Measurements from ENCODE around the gene ATPAF1.

The ATPAF1 gene

DNA sequence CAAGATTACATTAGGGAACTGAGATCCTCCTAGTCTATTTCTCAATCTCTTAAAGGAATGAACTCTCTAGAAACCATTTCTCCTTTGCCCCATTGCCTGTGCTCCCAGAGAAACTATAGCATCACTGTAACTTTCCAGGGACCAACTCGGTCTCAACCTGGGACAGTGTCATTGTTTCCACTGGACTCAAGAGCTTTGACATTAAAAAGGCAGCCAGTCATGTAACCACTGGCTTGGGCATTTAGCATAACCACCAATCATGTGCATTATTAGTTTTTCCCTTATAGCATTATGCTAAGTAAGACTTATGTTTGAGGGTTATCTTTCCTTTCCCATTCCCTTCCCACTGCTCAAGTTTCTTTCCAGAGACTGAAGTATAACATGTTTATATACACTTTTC, 21.7 kb upstream of the ATPAF1 start:
- TF ChIP-seq ZNF274 (IDR thresholded peaks at IDR 0.05; ENCODE audit: low read depth, low read length): no peak
- H3K4me3 ChIP-seq (ENCODE audit: low read length): no peak overlapping the region

DNA sequence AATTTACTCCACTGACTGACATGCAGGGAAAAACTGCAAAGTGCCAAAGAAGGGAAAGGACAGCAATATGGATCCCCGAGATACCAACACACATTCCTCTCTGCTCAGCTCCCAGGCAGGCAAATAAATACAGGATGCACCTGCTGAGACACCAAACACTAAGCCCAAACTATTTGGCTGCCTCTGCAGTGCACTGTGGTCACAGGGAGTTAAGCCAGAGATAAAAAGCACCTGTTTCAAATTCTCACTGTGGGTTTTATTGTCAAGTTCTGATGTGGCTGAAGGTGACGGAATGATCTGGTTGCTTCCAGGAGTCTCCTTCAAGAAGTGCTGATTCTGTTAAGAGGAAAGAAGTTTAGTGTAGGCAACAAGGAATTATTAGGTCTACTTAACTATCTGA, 21.2 kb upstream of the ATPAF1 start:
- TF ChIP-seq ZNF274 (IDR thresholded peaks at IDR 0.05; ENCODE audit: low read depth, low read length): no peak
- no peak overlapping the region for H3K4me3 ChIP-seq (ENCODE audit: low read length)

DNA sequence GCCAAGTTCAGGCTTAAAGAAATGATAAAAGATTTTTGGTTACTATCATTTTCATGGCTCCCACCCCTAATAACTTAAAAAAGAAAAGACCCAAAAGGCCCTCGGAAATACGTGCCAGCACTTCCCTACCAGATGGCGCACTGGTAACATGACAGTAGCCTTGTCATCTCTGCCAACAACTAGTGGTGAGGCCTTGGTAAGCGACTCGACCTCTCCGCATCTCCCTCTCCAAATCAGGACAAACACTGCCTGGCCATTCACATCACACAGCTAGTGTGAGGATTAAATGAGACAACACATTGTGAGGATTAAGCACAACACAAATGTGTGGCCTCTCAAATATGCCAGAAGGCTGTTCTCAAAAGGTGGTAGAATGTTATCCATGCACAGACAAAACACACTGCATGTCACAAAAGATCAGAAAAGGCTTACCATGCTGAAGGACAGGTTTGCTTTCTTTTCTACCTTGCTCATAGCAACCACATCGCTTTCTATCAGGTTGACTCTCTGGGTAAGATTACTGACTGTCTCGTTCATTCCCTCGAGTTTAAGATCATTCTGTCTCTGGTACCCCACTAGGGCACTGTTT, 19.9 kb upstream of the ATPAF1 start:
- TF ChIP-seq ZNF274 (IDR thresholded peaks at IDR 0.05; ENCODE audit: low read depth, low read length): no peak
- H3K4me3 ChIP-seq (ENCODE audit: low read length): no peak overlapping the region

DNA sequence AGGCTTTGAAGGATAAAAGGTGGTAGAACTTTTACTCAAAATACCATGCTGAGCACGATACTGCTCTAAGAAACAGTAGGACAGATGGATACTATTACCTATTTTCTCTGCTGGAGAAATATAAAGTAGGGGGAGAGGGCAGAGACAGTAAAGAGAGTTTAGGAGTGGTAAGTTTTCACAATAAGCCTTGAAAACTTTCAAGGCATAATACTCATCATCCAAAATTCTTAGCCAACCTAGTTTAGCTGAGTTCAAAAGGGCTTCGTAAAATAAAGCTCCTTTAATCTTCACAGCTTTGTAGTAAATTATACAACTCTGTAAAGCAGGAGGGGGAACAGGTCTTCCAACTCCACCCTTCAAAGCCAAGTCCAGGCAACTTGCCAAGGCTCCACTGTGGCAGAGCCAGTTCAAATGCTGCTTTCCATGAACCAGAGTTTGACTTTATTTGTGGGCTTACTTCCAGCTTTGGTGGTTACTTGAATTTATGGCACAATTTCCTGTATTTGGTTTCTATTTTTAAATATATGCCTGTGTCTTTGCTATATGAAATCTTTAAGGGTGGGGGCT, 19.0 kb upstream of the ATPAF1 start:
- no peak overlapping the region for H3K4me3 ChIP-seq (ENCODE audit: low read length)
- TF ChIP-seq ZNF274 (IDR thresholded peaks at IDR 0.05; ENCODE audit: low read depth, low read length): no peak

DNA sequence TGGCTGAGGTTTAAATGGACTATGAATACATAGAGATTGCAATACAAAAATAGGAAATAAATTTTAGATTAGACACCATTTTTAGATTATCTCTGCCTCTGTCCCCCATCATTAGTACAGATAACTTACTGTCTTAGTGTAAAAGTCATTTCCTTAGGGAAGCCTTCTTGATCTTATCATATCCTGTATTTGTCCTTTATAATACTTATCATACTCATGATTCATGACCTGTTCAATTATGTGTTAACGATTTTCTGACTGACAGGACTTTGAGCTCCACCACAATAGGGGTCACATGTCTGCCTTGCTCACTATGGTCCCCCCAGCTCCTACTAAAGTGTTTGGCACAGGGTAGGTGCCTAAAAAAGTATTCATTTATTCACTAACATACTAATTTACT, 18.1 kb upstream of the ATPAF1 start:
- TF ChIP-seq ZNF274 (IDR thresholded peaks at IDR 0.05; ENCODE audit: low read depth, low read length): no peak
- no peak overlapping the region for H3K4me3 ChIP-seq (ENCODE audit: low read length)

DNA sequence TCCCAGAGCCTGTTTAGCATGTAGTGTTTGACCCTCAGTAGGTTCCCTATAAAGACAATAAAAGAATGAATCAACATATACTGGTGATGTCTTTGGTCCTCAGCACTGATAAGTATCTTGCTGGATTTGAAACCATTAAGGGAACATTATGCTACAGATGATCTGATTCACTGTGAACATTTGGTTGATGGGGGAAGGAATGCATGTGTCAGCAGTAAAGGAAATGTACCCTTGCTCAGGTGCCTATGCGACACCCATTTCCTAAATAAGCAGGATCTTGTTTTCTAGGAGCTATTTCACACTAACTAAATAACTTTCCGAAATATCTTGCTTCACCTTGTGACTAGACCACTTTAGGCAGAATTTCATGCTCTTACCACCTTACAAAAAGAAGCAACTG, 16.5 kb upstream of the ATPAF1 start:
- no peak overlapping the region for H3K4me3 ChIP-seq (ENCODE audit: low read length)
- TF ChIP-seq ZNF274 (IDR thresholded peaks at IDR 0.05; ENCODE audit: low read depth, low read length): no peak

DNA sequence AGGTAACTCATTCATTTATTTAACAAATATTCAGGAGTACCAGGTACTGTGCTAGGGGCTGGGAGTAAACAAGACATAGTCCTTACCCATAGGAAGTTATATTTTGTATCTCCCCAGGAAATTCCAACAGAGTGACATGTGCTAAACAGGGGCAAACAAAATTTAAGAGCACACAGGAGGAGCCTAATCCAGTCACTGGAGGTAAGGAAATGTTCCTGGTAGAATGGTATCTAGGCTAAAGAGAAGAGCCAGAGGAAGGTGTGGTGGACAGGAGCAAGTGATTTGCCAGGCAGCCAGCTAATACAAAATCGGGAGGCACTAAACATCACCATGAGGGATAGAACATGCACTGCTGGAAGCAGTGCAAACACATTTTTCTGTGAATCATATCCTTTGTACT, 13.9 kb upstream of the ATPAF1 start:
- no peak for TF ChIP-seq ZNF274 (IDR thresholded peaks at IDR 0.05; ENCODE audit: low read depth, low read length)
- no peak overlapping the region for H3K4me3 ChIP-seq (ENCODE audit: low read length)

DNA sequence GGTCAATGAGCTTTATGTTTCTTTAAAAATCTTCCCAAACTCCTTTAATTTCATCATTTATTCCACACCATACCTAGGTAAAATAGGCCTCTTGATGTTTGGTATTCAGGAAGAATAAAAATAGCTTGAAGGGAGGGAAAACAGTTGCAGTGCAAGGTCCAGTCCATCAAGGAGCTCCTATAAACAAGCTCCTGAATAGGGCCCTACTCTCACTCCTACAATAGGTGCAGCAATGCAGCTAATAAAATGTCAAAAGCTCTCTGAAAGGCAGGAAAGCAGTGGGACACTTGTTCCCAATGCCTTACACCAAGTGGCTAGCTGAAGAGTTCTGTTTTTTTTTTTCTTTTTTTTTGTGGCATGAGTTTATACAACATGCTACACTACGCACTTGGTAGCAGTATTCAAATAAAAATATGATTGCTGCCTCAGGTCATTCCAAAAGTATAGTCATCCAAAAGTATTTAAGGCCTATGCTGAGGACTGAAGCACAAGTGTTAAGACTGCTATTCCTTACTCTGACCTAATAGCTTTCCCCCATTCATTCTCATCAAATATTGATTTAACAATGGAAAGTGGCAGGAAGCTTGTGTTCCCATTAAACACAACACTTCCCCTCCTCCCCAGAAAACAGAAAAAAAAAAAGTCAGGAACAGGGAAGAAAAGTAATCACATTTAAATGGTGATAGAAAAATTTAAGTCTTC, 13.3 kb upstream of the ATPAF1 start:
- H3K4me3 ChIP-seq (ENCODE audit: low read length): no peak overlapping the region
- no peak for TF ChIP-seq ZNF274 (IDR thresholded peaks at IDR 0.05; ENCODE audit: low read depth, low read length)

DNA sequence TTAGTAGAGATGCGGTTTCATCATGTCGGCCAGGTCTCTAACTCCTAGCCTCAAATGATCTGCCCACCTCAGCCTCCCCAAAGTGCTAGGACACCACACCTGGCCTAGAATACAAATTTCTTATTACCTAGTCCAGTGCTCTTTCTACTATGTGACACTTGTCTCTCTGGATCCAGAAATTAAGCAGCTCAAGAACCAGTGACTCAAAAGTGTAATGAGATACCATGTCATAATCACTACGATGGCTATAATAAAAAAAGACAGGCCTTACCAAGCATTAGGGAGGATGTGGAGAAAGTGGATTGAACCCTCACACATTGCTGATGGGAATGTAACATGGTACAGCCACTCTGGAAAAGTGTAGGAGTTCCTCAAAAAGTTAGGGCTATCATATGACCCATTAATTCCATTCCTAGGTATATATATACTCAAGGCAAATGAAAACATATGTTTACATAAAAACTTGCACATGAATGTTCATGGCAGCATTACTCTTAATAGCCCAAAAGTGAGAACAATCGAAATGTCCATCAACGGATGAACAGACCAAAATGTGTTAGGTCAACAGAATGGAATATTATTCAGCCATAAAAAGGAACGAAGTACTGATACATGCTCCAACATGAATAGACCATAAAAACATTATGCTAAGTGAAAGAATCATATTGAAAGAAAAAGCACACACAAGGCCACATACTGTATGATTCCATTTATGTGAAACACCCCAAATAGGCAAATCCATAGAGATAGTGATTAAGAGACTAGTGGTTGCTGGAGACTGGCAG, 11.8 kb upstream of the ATPAF1 start:
- H3K4me3 ChIP-seq (ENCODE audit: low read length): no peak overlapping the region
- no peak for TF ChIP-seq ZNF274 (IDR thresholded peaks at IDR 0.05; ENCODE audit: low read depth, low read length)

DNA sequence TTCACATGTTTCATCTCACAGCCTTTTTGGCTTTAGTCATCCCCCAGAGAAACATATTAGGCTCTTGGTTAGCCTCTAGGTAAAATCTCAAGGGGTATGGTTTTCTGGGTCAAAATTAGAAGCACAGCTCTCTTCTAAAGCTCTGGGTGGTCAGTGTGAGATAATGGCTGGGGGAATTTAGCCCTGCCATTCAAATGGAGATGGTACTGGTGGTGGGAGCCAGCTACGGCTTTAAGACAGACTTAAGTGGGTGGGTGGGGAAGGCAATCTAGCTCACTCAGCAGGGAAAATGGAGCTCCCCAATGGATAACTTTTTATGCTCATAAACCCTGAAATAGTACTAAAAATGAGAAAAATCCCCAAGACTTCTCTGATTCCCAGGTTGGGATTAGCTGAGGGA, 9.2 kb upstream of the ATPAF1 start:
- no peak overlapping the region for H3K4me3 ChIP-seq (ENCODE audit: low read length)
- no peak for TF ChIP-seq ZNF274 (IDR thresholded peaks at IDR 0.05; ENCODE audit: low read depth, low read length)

DNA sequence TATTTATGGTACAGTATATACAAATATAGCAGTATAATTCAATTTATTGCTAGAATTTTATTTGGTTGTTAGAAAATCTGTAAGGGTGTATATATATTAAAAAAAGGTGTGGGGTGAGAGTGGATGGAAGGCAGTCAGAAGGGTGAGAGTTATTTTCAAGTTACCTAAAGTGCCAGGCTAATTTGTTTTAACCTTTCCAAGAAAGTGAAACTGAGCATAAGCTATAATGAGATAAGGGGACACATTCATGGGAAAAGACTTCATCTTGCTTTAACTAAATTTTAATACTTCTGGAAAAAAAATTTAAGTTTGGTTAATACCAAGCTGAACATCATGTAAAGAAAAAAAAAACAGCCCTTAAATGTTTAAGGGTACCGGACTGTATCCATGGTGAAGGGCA, 8.4 kb upstream of the ATPAF1 start:
- no peak for TF ChIP-seq ZNF274 (IDR thresholded peaks at IDR 0.05; ENCODE audit: low read depth, low read length)

DNA sequence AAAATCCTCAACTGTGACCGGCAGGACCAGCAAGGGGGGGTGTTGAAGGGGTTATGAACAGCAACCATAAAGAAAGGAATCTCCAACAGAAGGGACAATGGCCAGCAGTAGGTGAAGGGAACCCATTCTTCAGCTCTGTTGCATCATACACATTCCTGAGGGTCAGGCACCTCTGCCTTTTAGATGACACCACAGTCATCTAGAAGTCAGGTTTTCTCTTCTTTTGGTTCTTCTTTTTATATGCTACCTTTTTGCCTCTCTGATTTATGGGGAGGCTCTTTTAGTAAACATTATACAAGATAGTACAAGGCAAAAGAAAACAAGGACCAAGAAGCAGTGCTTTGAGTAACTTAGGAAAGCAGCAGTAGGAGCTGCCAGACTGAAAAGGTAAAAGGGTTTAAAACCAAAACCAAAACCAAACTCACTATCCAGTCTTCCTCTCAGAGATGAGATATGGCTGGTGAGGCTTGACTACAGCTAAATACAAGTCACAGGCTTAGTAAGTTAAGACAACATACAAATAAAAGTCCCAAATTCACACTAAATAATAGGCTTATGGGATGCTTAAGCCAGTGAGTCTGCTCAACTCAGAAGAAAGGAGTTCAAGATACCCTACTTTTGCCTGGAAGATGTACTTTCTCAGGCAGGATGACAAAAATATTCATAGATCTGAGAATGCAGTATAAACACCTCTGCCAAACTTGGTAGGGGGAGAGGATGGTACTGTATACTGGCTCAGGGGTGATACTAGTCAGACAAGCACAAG, 7.6 kb upstream of the ATPAF1 start:
- H3K4me3 ChIP-seq (ENCODE audit: low read length): no peak overlapping the region
- no peak for TF ChIP-seq ZNF274 (IDR thresholded peaks at IDR 0.05; ENCODE audit: low read depth, low read length)

More for the DNA sequence above, 8.4 kb upstream of the ATPAF1 start:
- H3K4me3 ChIP-seq (ENCODE audit: low read length): no peak overlapping the region

DNA sequence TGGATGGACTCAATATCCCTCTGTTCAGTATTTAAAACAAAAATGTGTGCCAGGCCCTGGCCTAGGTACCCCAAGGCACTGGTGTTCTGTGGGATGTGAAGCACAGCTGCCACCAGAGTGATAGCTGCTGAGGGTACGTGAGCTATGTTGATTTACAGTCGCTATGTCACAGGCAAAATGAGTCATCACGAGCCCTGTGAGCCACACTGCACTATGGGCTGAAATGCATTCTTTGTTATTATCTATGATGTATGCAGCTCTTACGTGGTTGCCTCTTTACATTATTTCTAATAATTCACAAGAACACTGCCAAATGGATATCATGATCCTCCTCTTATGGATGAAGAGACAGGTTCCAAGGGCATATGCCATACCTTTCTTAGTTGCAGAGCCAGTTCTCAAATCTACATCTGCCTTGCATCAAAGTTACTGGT, 5.6 kb upstream of the ATPAF1 start:
- no peak overlapping the region for H3K4me3 ChIP-seq (ENCODE audit: low read length)
- TF ChIP-seq ZNF274 (IDR thresholded peaks at IDR 0.05; ENCODE audit: low read depth, low read length): no peak

DNA sequence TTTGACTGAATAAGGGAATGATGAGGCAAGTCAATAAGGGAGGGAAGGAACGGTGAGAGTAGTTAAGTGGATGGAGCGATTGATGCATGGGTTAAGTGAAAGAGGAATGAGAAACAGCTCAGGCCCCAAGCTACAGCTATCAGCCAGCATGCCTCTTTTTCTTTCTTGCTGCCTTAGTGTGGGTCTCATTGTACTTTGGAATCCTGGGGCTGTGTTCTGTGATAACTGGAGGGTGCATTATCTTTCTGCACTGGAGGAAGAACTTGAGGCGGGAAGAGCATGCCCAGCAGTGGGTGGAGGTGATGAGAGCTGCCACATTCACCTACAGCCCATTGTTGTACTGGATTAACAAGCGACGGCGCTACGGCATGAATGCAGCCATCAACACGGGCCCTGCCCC, 4.5 kb upstream of the ATPAF1 start:
- TF ChIP-seq ZNF274 (IDR thresholded peaks at IDR 0.05; ENCODE audit: low read depth, low read length): no peak
- H3K4me3 ChIP-seq (ENCODE audit: low read length): no peak overlapping the region

All from GM08714 (cell line).